ENCODE results near the gene ZNF121.
A peak's percentile ranks its signal among the peaks of the same experiment; 100 is the strongest.
"Not testable (repeated sequence)": the region's sequence is repeated elsewhere in the genome, so short reads cannot be mapped to it uniquely, and the experiment has no call there.

Gene ZNF121

DNA sequence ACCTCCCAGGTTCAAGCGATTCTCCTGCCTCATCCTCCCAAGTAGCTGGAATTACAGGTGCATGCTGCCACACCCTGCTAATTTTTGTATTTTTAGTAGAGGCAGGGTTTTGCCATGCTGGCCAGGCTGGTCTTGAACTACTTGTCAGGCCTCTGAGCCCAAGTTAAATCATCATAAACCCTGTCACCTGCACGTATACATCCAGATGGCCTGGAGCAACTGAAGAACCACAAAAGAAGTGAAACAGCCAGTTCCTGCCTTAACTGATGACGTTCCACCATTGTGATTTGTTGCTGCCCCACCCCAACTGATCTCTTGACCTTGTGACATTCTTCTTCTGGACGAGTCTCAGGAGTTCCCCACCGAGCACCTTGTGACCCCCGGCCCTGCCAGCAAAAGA is 45.1 kb downstream of the ZNF121 start:
- DNase-seq (ENCODE audit: extremely low spot score, insufficient read length, low read depth); FAIRE-seq: not testable (repeated sequence)

- DNase-seq (ENCODE audit: extremely low spot score, insufficient read length, low read depth) = peak; percentile 68
- FAIRE-seq = peak; percentile 66
Measured at GRCh38 chr19:9538183-9539058, 45.9 kb downstream of the ZNF121 start, which contains the start of gene ZNF426. TSS of gene ZNF426 (minus strand) at chr19:9538645. CDS start at chr19:9536232, 2,413 bp downstream.

DNA sequence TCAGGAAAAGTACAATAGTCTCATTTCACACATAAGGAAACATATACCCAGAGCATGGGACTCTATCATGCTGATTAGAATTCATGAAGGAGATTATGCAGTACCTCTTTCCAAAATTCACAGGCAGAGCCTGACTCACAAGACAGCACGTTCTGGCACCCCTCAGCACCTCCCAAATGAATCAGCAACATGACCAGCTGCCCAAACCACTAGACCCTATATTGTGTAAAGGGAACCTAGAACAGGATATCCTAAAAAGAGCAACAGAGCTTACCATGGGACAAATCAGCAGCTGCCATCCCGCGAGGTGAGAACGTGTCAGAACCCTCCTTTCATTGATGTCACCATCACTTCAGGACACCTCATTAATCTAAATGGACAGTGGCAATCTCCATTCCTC is 48.4 kb downstream of the ZNF121 start:
- no peak for FAIRE-seq
- no peak for DNase-seq (ENCODE audit: extremely low spot score, insufficient read length, low read depth)

DNA sequence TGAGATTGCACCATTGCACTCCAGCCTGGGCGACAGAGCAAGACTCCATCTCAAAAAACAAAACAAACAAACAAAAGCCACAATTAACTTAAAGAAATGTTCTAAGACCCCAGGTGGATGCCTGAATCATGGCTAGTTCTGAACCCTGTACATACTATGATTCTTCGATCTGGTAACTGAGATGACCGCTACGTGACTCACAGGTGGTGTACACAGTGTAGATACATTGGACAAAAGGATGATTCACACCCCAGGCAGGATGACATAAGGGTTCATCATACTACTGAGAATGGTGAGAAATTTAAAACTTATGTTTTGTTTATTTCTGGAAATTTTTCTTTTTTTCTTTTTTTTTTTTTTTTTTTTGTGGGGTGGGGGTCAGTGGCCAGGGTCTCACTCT is 52.4 kb downstream of the ZNF121 start:
- no peak for DNase-seq (ENCODE audit: extremely low spot score, insufficient read length, low read depth)
- FAIRE-seq = no peak

DNA sequence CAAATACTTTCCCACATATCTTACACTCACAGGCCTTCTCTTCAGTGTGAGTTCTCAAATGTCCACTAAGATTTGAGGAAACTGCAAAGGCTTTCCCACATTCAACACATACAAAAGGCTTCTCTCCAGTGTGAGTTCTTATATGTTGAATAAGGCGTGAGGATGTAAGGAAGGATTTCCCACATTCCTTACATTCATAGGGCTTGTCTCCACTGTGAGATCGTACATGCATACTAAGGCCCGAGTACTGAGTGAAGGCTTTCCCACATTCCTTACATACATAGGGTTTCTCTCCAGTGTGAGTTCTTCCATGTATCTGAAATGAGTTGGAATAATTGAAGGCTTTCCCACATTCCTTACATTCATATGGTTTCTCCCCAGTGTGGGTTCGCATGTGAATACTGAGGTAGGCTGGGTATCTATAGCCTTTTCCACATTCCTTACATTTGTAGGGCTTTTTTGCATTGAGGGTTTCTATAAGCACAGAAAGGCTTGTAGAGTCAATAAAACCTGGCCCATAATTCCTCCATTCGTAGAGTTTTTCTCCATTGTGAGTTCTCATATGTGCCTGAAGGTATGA is 55.5 kb downstream of the ZNF121 start:
- DNase-seq (ENCODE audit: extremely low spot score, insufficient read length, low read depth) (no peak), FAIRE-seq (no peak)

GRCh38 chr19:9523885-9524474 is 60.3 kb downstream of the ZNF121 start:
- no peak for FAIRE-seq
- no peak for DNase-seq (ENCODE audit: extremely low spot score, insufficient read length, low read depth)

All from GM18507 (cell line).